Stimulated activated CD4-positive, alpha-beta T cell treated with anti-CD3 and anti-CD28 coated beads, Interleukin-4, amount 100 ng/mL, for 4 hours (primary cell): ENCODE measurements around the gene PITPNM1.

ENCODE experiments used
- DNase-seq, 2 experiments: peaks; one replicate each; pipeline ENCODE4 v3.0.0-alpha.2; 2020

Gene PITPNM1

GRCh38 chr11:67501854-67502253, 3.3 kb downstream of the PITPNM1 start:
- no peak for DNase-seq

GRCh38 chr11:67500831-67501715, 4.1 kb downstream of the PITPNM1 start:
- no peak for DNase-seq

GRCh38 chr11:67500484-67500821, 4.7 kb downstream of the PITPNM1 start:
- DNase-seq: no peak

GRCh38 chr11:67499808-67500483, 5.2 kb downstream of the PITPNM1 start:
- no peak for DNase-seq

GRCh38 chr11:67498544-67498972, 6.6 kb downstream of the PITPNM1 start:
- DNase-seq: no peak

- DNase-seq: no peak
These were observed 7.4 kb downstream of the PITPNM1 start for GRCh38 chr11:67497656-67498291.

GRCh38 chr11:67496113-67496512, 9.1 kb downstream of the PITPNM1 start:
- DNase-seq: no peak

GRCh38 chr11:67495234-67496005, 9.7 kb downstream of the PITPNM1 start:
- DNase-seq: no peak

GRCh38 chr11:67494371-67495233, 10.6 kb downstream of the PITPNM1 start:
- no peak for DNase-seq

GRCh38 chr11:67493548-67494370, 11.4 kb downstream of the PITPNM1 start:
- no peak for DNase-seq

- no peak for DNase-seq
These were observed 12.2 kb downstream of the PITPNM1 start for GRCh38 chr11:67492801-67493547.

GRCh38 chr11:67492069-67492727, 13.0 kb downstream of the PITPNM1 start:
- DNase-seq: no peak

- DNase-seq: no peak
These were observed 13.7 kb downstream of the PITPNM1 start for GRCh38 chr11:67491276-67492068.

- DNase-seq: no peak
These were observed 14.5 kb downstream of the PITPNM1 start for GRCh38 chr11:67490727-67491065.

- no peak for DNase-seq
These were observed 15.1 kb downstream of the PITPNM1 start for GRCh38 chr11:67489885-67490726.

- DNase-seq: no peak
These were observed 15.8 kb downstream of the PITPNM1 start for GRCh38 chr11:67489203-67489884.

- no peak for DNase-seq
These were observed 18.5 kb downstream of the PITPNM1 start for GRCh38 chr11:67486481-67487195.
